GM23338 (cell line): Measurements from ENCODE around the gene CCDC188. TPM values are rescaled to one million over a fixed set of nuclear protein-coding genes. Genes with fewer than 3 reads are reported as not detected.

ENCODE experiments used
- ATAC-seq: fragments of 200-7000 bp; cut with Tn5 transposase; 3 replicates; pipeline ENCODE4 v1.9.1; 2020
- DNase-seq: peaks from one replicate; pipeline ENCODE4 v3.0.0-alpha.2; 2015; ENCODE audit warnings: low spot score
- H2AFZ ChIP-seq: fragments of 200-600 bp; sonication (generic); 2 replicates; pipeline ENCODE4 v1.8.0; 2016; ENCODE audit warnings: antibody characterized with exemption, mild to moderate bottlenecking, moderate library complexity
- H3F3A ChIP-seq: fragments of 200-600 bp; sonication (generic); replicated peaks from 2 replicates; pipeline ENCODE4 v1.8.0; 2017; ENCODE audit warnings: antibody characterized with exemption, mixed run types, low read depth
- H3K27ac ChIP-seq: fragments of 200-600 bp; sonication (generic); 2 replicates; pipeline ENCODE4 v1.6.1; 2016; ENCODE audit warnings: low read depth
- H3K27me3 ChIP-seq: fragments of 200-600 bp; sonication (generic); 2 replicates; pipeline ENCODE4 v1.8.0; 2016; ENCODE audit warnings: mild to moderate bottlenecking, mixed run types, moderate library complexity; ENCODE audit not compliant: insufficient read depth
- H3K36me3 ChIP-seq: fragments of 200-600 bp; sonication (generic); 2 replicates; pipeline ENCODE4 v1.8.0; 2016; ENCODE audit warnings: mild to moderate bottlenecking; ENCODE audit not compliant: insufficient read depth
- H3K4me1 ChIP-seq: fragments of 200-600 bp; sonication (generic); 2 replicates; pipeline ENCODE4 v1.8.0; 2016; ENCODE audit warnings: mild to moderate bottlenecking, moderate library complexity; ENCODE audit not compliant: insufficient read depth
- H3K4me2 ChIP-seq: fragments of 200-600 bp; sonication (generic); 2 replicates; pipeline ENCODE4 v1.7.1; 2017; ENCODE audit warnings: mixed run types
- H3K4me3 ChIP-seq: fragments of 200-600 bp; sonication (generic); 2 replicates; pipeline ENCODE4 v1.6.1; 2016; ENCODE audit warnings: mixed run types
- H3K79me2 ChIP-seq: fragments of 200-600 bp; sonication (generic); replicated peaks from 2 replicates; pipeline ENCODE4 v1.8.0; 2017; ENCODE audit warnings: mild to moderate bottlenecking; ENCODE audit not compliant: insufficient read depth
- H3K9me2 ChIP-seq: fragments of 200-600 bp; sonication (generic); 2 replicates; pipeline ENCODE4 v1.8.0; 2017; ENCODE audit not compliant: insufficient read depth
- H4K20me1 ChIP-seq: fragments of 200-600 bp; sonication (generic); replicated peaks from 2 replicates; pipeline ENCODE4 v1.8.0; 2017; ENCODE audit warnings: mild to moderate bottlenecking; ENCODE audit not compliant: insufficient read depth
- H3K27ac Mint-ChIP-seq: 2 replicates; pipeline ENCODE4 v1.8.0; 2020; ENCODE audit warnings: inconsistent platforms, mild to moderate bottlenecking, moderate library complexity, mixed read lengths
- H3K27me3 Mint-ChIP-seq: 3 replicates; pipeline ENCODE4 v1.8.0; 2022; ENCODE audit warnings: low read depth, mild to moderate bottlenecking, moderate library complexity, mixed read lengths, inconsistent platforms; ENCODE audit not compliant: insufficient read depth, poor library complexity
- H3K36me3 Mint-ChIP-seq: 3 replicates; pipeline ENCODE4 v1.8.0; 2021; ENCODE audit warnings: low read depth, mild to moderate bottlenecking, inconsistent platforms, moderate library complexity, mixed read lengths
- H3K4me1 Mint-ChIP-seq: 3 replicates; pipeline ENCODE4 v1.8.0; 2020; ENCODE audit warnings: mild to moderate bottlenecking, inconsistent platforms, mixed read lengths
- H3K4me3 Mint-ChIP-seq: 3 replicates; pipeline ENCODE4 v1.8.0; 2021; ENCODE audit warnings: moderate library complexity, mild to moderate bottlenecking, inconsistent platforms, mixed read lengths
- H3K9me3 Mint-ChIP-seq: 3 replicates; pipeline ENCODE4 v1.8.0; 2020; ENCODE audit warnings: moderate library complexity, mild to moderate bottlenecking, inconsistent platforms, mixed read lengths
- CTCF ChIP-seq, 2 experiments: fragments of 200-600 bp in 1 of 2; sonication (generic) in 1 of 2; conservative IDR thresholded peaks; 2 replicates each; pipeline versions ENCODE4 v1.5.1 to v1.6.1; 2016 to 2017; ENCODE audit warnings: antibody characterized with exemption in 2 of 2, low read depth in 2 of 2, mild to moderate bottlenecking in 2 of 2, moderate library complexity in 1 of 2
- JUNB ChIP-seq: IDR thresholded peaks from one replicate; pipeline ENCODE4 v1.6.1; 2016; ENCODE audit warnings: antibody characterized with exemption; ENCODE audit not compliant: unreplicated experiment
- NANOG ChIP-seq: IDR thresholded peaks from 2 replicates; pipeline ENCODE4 v1.6.1; 2016; ENCODE audit warnings: antibody characterized with exemption, borderline replicate concordance
- ZNF114 ChIP-seq: fragments of 250-450 bp; sonication (Bioruptor Pico); IDR thresholded peaks from 2 replicates; pipeline ENCODE4 v1.5.0; 2020; ENCODE audit warnings: mild to moderate bottlenecking, moderate library complexity
- polyA plus RNA-seq: library from polyadenylated mRNA; unstranded; fragments of >200 nt; fragmentation: Nextera tagmentation; extraction: Ambion mirVana; gene quantifications from 2 replicates; pipeline ENCODE4 v1.2.1, GENCODE V29; 2016
- total RNA-seq: library from RNA; depleted of rRNA; stranded (reverse); fragments of >200 nt; shearing (Covaris generic); gene quantifications from 2 replicates; pipeline ENCODE4 v1.2.3, GENCODE V29; 2014
- TF ChIP-seq, protein P1 (sequence below): IDR thresholded peaks from one replicate; pipeline ENCODE4 v1.6.1; 2018; ENCODE audit warnings: antibody characterized with exemption; ENCODE audit not compliant: unreplicated experiment
- TF ChIP-seq, protein P2 (sequence below): fragments of 250-450 bp; sonication (Bioruptor Pico); IDR thresholded peaks from 2 replicates; pipeline ENCODE4 v1.5.0; 2020; ENCODE audit warnings: mild to moderate bottlenecking, moderate library complexity

The CCDC188 gene
- total and polyA plus RNA-seq, 2 experiments from 2014 or later: not detected

GRCh38 chr22:20183823-20184222, 33.0 kb upstream of the CCDC188 start:
- Histone ChIP-seq H3K27me3 (no peaks in the 10 kb centered on the region), H4K20me1 (no peaks in the 10 kb centered on the region), H3K36me3 (no peaks in the 10 kb centered on the region), H3F3A (no peaks in the 10 kb centered on the region), H3K79me2 (no peaks in the 10 kb centered on the region), H2AFZ (no peak overlapping the region), H3K4me3 (no peak overlapping the region), H3K9me2 (no peaks in the 10 kb centered on the region), H3K4me1 (no peaks in the 10 kb centered on the region), H3K27ac (no peak overlapping the region), H3K4me2 (no peak overlapping the region)
- TF ChIP-seq JUNB (no peak), CTCF (conservative IDR thresholded peaks at IDR 0.05; ENCODE audit: low read depth in 2 of 2) (no peak)
- TF ChIP-seq, protein P1, sequence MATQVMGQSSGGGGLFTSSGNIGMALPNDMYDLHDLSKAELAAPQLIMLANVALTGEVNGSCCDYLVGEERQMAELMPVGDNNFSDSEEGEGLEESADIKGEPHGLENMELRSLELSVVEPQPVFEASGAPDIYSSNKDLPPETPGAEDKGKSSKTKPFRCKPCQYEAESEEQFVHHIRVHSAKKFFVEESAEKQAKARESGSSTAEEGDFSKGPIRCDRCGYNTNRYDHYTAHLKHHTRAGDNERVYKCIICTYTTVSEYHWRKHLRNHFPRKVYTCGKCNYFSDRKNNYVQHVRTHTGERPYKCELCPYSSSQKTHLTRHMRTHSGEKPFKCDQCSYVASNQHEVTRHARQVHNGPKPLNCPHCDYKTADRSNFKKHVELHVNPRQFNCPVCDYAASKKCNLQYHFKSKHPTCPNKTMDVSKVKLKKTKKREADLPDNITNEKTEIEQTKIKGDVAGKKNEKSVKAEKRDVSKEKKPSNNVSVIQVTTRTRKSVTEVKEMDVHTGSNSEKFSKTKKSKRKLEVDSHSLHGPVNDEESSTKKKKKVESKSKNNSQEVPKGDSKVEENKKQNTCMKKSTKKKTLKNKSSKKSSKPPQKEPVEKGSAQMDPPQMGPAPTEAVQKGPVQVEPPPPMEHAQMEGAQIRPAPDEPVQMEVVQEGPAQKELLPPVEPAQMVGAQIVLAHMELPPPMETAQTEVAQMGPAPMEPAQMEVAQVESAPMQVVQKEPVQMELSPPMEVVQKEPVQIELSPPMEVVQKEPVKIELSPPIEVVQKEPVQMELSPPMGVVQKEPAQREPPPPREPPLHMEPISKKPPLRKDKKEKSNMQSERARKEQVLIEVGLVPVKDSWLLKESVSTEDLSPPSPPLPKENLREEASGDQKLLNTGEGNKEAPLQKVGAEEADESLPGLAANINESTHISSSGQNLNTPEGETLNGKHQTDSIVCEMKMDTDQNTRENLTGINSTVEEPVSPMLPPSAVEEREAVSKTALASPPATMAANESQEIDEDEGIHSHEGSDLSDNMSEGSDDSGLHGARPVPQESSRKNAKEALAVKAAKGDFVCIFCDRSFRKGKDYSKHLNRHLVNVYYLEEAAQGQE: no peak
- Mint-ChIP-seq H3K36me3 (no peaks in the 10 kb centered on the region), H3K4me3 (no peak overlapping the region), H3K9me3 (no peaks in the 10 kb centered on the region; the same call in 2 of the 3 replicates), H3K27me3 (peaks cover 13% of the 10 kb centered on the region), H3K27ac (no peak overlapping the region), H3K4me1 (peaks cover 5% of the 10 kb centered on the region; the same call in 2 of the 3 replicates)
- DNase-seq (no peak), ATAC-seq (no peak)

GRCh38 chr22:20183101-20183500, 32.2 kb upstream of the CCDC188 start:
- no peaks in the 10 kb centered on the region for H4K20me1 ChIP-seq
- no peak overlapping the region for H2AFZ ChIP-seq
- no peaks in the 10 kb centered on the region for H3K9me2 ChIP-seq
- ATAC-seq (no peak), DNase-seq (no peak)
- Mint-ChIP-seq H3K4me3 (no peak overlapping the region), H3K4me1 (peaks cover 5% of the 10 kb centered on the region; the same call in 2 of the 3 replicates), H3K27me3 (peaks cover 13% of the 10 kb centered on the region), H3K27ac (no peak overlapping the region), H3K36me3 (no peaks in the 10 kb centered on the region), H3K9me3 (no peaks in the 10 kb centered on the region; the same call in 2 of the 3 replicates)
- H3K27me3 ChIP-seq: no peaks in the 10 kb centered on the region
- no peaks in the 10 kb centered on the region for H3F3A ChIP-seq
- no peaks in the 10 kb centered on the region for H3K36me3 ChIP-seq
- H3K79me2 ChIP-seq: no peaks in the 10 kb centered on the region
- no peak overlapping the region for H3K4me3 ChIP-seq
- no peak overlapping the region for H3K27ac ChIP-seq
- H3K4me2 ChIP-seq: no peak overlapping the region
- H3K4me1 ChIP-seq: no peaks in the 10 kb centered on the region
- TF ChIP-seq, protein P2, sequence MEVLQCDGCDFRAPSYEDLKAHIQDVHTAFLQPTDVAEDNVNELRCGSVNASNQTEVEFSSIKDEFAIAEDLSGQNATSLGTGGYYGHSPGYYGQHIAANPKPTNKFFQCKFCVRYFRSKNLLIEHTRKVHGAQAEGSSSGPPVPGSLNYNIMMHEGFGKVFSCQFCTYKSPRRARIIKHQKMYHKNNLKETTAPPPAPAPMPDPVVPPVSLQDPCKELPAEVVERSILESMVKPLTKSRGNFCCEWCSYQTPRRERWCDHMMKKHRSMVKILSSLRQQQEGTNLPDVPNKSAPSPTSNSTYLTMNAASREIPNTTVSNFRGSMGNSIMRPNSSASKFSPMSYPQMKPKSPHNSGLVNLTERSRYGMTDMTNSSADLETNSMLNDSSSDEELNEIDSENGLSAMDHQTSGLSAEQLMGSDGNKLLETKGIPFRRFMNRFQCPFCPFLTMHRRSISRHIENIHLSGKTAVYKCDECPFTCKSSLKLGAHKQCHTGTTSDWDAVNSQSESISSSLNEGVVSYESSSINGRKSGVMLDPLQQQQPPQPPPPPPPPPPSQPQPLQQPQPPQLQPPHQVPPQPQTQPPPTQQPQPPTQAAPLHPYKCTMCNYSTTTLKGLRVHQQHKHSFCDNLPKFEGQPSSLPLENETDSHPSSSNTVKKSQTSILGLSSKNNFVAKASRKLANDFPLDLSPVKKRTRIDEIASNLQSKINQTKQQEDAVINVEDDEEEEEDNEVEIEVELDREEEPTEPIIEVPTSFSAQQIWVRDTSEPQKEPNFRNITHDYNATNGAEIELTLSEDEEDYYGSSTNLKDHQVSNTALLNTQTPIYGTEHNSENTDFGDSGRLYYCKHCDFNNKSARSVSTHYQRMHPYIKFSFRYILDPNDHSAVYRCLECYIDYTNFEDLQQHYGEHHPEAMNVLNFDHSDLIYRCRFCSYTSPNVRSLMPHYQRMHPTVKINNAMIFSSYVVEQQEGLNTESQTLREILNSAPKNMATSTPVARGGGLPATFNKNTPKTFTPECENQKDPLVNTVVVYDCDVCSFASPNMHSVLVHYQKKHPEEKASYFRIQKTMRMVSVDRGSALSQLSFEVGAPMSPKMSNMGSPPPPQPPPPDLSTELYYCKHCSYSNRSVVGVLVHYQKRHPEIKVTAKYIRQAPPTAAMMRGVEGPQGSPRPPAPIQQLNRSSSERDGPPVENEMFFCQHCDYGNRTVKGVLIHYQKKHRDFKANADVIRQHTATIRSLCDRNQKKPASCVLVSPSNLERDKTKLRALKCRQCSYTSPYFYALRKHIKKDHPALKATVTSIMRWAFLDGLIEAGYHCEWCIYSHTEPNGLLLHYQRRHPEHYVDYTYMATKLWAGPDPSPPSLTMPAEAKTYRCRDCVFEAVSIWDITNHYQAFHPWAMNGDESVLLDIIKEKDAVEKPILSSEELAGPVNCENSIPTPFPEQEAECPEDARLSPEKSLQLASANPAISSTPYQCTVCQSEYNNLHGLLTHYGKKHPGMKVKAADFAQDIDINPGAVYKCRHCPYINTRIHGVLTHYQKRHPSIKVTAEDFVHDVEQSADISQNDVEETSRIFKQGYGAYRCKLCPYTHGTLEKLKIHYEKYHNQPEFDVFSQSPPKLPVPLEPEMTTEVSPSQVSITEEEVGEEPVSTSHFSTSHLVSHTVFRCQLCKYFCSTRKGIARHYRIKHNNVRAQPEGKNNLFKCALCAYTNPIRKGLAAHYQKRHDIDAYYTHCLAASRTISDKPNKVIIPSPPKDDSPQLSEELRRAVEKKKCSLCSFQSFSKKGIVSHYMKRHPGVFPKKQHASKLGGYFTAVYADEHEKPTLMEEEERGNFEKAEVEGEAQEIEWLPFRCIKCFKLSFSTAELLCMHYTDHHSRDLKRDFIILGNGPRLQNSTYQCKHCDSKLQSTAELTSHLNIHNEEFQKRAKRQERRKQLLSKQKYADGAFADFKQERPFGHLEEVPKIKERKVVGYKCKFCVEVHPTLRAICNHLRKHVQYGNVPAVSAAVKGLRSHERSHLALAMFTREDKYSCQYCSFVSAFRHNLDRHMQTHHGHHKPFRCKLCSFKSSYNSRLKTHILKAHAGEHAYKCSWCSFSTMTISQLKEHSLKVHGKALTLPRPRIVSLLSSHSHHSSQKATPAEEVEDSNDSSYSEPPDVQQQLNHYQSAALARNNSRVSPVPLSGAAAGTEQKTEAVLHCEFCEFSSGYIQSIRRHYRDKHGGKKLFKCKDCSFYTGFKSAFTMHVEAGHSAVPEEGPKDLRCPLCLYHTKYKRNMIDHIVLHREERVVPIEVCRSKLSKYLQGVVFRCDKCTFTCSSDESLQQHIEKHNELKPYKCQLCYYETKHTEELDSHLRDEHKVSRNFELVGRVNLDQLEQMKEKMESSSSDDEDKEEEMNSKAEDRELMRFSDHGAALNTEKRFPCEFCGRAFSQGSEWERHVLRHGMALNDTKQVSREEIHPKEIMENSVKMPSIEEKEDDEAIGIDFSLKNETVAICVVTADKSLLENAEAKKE (CRISPR knock-in tag): no peak
- no peak for TF ChIP-seq ZNF114 (CRISPR knock-in tag)
- TF ChIP-seq NANOG: no peak
- TF ChIP-seq, protein P1: no peak
